Activated CD8-positive, alpha-beta memory T cell treated with anti-CD3 and anti-CD28 coated beads for 1 hour (primary cell): ENCODE measurements around the gene SAMHD1.
"Not testable (repeated sequence)": the region's sequence is repeated elsewhere in the genome, so short reads cannot be mapped to it uniquely, and the experiment has no call there.

Source experiments
- DNase-seq, 2 donors: peaks; one replicate each; pipeline ENCODE4 v3.0.0-alpha.2; 2020; ENCODE audit warnings: low read depth in 1 of 2; ENCODE audit errors: extremely low read depth in 1 of 2

SAMHD1 gene

GRCh38 chr20:36956674-36957073 is 5.2 kb upstream of the SAMHD1 start:
- no peak for DNase-seq

DNA sequence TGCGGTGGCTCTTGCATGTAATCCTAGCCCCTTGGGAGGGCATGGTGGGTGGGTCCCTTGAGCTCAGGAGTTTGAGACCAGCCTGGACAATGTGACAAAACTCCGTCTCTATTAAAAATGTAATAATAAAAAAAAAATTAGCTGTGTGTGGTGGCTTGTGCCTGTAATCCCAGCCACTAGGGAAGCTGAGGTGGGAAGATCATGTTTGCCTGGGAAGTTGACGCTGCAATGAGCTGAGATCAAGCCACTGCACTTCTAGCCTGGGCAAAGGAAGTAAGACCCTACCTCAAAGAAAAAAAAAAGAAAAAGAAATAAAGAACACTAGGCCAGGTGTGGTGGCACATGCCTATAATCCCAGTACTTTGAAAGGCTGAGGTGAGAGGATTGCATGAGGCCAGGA is 4.5 kb upstream of the SAMHD1 start:
- no peak for DNase-seq

- DNase-seq = no peak
Measured at GRCh38 chr20:36951979-36952738, 651 bp upstream of the SAMHD1 start.

DNA sequence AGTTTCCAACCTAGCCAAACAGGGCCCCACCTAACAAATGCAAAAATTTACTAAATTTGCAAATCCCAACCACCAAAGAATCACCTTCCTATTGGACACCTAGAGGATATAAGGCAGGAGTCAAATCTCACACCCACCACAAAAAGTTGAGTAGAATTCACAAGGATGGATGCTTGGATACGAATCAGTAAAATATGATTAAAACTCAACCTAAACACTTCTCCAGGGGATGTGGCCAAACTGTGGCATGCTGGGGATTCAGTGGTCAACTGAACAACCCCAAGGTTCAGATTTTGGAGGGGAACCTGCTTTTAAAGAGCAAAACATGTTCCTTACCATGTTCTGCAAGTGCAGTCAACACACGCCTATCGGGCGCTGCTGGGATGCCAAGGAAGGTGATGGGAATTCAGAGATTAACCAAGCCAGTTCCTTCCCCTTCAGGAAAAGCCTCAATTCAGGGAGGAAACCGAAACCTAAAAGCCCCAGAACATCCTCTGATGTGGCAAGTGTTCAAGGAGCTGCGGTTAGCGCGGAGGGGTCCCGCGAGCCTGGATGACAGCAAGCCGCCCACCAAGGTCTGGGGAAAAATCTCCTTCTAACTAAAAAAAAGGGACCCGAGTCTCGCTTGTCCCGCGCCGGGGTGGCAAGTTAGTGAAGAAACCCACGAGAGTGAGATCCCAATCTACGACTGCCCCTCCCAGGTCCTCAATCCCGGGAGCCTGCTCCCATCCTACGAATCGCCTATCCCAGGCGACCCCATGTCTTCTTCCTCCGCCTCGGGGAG is 902 bp downstream of the SAMHD1 start:
- no peak for DNase-seq

- DNase-seq = no peak
Measured at GRCh38 chr20:36941401-36941835, 10.1 kb downstream of the SAMHD1 start.

GRCh38 chr20:36937402-36937770 is 14.1 kb downstream of the SAMHD1 start:
- no peak for DNase-seq

- DNase-seq = not testable (repeated sequence)
Measured at GRCh38 chr20:36936761-36937401, 14.6 kb downstream of the SAMHD1 start.

GRCh38 chr20:36936341-36936740 is 15.2 kb downstream of the SAMHD1 start:
- no peak for DNase-seq

GRCh38 chr20:36933571-36933970 is 17.9 kb downstream of the SAMHD1 start:
- DNase-seq = not testable (repeated sequence)

DNA sequence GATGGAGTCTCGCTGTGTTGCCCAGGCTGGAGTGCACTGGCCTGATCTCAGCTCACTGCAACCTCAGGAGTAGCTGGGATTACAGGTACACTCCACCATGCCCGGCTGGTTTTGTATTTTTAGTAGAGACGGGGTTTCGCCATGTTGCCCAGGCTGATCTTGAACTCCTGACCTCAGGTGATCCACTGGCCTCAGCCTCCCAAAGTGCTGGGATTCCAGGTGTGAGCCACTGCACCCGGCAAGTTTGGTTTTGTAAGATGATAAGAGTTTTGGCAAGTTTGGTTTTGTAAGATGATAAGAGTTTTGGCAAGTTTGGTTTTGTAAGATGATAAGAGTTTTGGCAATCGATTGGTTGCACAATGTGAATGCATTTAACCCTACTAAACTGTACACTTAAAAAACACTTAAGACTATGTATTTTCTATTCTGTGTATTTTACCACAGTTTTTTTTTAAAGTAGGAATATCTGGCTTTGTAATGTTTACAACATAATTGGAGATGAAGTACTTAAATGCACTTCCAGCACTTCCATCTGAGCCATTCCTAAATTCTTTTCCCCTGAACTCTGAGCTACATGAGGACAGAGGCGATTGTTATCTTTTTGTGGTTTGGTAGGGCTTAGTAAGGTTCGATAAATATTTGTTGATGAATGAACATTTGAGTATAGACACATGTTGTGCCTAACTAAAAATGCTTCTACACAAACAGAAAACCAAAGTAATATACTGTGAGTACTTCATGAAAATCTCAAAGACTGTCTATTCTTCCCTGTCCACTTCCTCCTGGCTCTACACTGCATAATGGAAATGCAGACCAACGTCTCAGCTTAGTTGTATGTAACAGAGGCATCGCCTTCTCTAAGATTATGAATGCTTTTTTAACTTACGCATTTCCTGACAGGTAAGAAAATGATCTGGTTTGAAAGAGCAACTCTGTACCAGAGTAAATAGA is 18.8 kb downstream of the SAMHD1 start:
- DNase-seq = no peak

DNA sequence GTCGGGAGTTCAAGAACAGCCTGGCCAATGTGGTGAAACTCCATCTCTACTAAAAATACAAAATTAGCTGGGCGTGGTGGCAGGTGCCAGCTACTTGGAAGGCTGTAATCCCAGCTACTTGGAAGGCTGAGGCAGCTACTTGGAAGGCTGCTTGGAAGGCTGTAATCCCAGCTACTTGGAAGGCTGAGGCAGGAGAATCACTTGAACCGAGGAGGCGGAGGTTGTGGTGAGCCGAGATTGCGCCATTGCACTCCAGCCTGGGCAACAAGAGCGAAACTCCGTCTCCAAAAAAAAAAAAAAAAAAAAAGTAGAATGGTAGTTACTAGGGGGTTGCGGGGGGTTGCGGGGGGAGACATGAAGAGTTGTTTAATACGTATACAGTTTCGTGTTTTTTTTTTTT is 19.4 kb downstream of the SAMHD1 start:
- DNase-seq = not testable (repeated sequence)

- DNase-seq = no peak
Measured at GRCh38 chr20:36929691-36930090, 21.8 kb downstream of the SAMHD1 start.

DNA sequence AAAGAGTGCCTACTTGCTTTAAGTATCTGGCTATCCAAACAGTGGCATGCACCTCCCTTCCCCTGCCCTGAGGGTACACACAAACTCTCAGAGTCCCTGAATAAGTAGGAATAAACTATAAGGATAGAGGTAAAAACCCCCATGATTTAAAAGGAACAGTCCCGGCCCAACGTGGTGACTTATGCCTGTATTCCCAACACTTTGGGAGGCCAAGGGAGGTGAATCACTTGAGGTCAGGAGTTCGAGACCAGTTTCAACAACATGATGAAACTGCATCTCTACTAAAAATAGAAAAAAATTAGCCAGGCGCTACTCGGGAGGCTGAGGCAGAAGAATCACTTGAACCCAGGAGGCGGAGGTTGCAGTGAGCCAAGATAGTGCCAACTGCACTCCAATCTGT is 22.2 kb downstream of the SAMHD1 start:
- DNase-seq = no peak

GRCh38 chr20:36927704-36928103 is 23.8 kb downstream of the SAMHD1 start:
- DNase-seq = no peak

DNA sequence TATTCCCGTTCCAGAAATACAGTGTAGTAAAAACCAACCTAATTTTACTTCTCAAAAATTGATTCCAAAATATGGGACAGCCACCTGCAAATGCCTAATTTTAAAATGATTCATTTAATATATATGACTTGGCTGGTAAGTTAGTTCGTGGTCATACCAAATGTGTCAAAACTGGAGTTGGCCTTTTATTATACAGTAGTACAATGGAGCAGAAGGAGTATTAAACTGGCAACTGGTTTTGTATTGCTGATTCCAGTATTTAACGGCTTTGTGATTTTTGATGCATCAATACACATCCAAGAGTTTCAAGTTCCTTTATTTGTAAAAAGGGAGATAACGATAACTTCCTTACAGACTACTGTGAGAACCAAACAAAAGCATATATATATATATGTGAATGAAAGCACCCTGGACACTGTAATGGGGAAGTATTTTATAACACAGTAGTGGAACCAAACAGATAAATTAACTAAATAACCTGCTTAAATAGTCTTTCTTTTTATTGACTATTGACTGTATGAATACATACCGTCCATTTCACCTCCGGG is 24.8 kb downstream of the SAMHD1 start:
- no peak for DNase-seq

DNA sequence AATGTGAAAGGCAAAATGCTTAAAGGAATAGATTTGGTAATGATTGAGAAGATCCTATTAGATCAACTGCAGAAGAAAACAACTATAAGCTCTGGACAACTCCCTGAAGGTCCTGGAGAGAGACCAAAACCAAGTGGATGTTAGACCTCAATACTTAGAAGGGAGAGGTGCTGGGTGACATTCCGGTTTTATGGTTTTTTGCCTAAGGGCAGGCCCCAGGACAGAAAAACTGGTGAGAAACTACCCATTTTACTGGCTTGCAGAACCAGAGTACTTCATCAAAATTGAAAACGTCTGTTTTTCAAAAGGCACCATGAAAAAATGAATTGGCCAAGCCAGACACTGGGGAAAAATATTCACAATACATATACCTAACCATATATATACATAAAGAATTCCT is 26.3 kb downstream of the SAMHD1 start:
- no peak for DNase-seq

GRCh38 chr20:36924167-36925045 is 27.1 kb downstream of the SAMHD1 start:
- no peak for DNase-seq

DNA sequence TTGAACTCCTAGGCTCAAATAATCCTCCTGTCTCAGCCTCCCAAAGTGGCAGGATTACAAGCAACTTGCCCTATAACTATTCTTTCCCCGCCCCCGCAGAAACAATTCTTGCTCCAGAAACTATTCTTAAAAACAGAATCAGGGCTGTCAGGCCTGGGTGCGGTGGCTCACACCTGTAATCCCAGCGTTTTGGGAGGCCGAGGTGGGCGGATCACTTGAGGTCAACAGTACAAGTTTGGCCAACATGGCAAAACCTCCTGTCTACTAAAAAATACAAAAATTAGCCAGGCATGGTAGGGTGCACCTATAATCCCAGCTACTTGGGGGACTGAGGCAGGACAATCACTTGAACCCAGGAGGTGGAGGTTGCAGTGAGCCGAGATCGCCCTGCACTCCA is 31.2 kb downstream of the SAMHD1 start:
- DNase-seq = no peak

GRCh38 chr20:36919715-36920333 is 31.7 kb downstream of the SAMHD1 start:
- DNase-seq = no peak
